Measurements from ENCODE around the gene MYLK4. TPM values are rescaled to one million over a fixed set of nuclear protein-coding genes. Genes with fewer than 3 reads are reported as not detected.
A peak's percentile ranks its signal among the peaks of the same experiment; 100 is the strongest.

Gene MYLK4
- total RNA-seq, 2 experiments from 2014 or later: 0.10 to 0.21 TPM

DNA sequence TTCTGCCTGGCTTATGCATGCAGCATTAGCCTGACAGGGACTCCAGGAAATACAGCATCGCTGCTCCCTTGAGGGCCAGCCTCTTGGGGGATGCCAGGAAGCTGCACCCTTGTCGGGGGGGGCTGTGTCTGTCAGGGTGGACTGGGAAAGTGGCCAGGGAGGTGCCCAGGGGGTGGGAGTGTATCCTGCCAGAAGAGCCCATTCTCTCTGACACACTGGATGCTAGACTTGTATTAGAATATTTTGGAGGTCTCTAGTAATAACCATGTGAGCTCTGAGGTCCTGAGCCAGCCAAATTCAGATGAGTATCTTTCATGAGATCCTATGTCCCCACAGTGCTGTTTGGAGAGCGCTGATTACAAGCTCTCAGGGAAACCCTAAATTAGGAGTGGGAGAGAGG is 89.1 kb downstream of the MYLK4 start:
- DNase-seq: no peak
- peaks cover 10% of the 10 kb centered on the region for H3K4me1 Mint-ChIP-seq
- no peaks in the 10 kb centered on the region for H3K27me3 Mint-ChIP-seq
- no peak overlapping the region for H3K4me3 Mint-ChIP-seq
- no peaks in the 10 kb centered on the region for H3K36me3 Mint-ChIP-seq
- H3K27ac Mint-ChIP-seq: no peak overlapping the region
- peaks cover 6% of the 10 kb centered on the region for H3K9me3 Mint-ChIP-seq

DNA sequence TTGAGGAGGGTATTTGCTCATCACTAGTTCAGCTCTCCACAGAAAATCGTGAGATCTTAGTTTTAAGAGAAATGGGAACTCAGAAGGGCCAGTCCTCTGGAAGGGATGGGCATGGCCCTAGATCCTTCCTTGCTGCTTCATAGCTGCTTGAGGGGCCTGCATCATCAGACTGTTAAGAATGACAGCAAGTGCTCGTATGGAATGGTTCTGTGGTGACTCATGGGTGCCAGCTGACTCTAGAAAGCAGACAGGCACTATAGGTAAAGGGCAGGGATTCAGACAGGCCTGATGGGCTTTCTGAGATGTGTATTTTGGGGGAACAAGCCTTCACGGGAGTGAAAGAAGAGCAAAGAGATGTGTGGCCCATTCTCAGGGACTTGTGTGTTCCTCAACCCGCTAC is 90.8 kb downstream of the MYLK4 start:
- peaks cover 6% of the 10 kb centered on the region for H3K9me3 Mint-ChIP-seq
- no peaks in the 10 kb centered on the region for H3K36me3 Mint-ChIP-seq
- H3K4me1 Mint-ChIP-seq: peaks cover 10% of the 10 kb centered on the region
- H3K27ac Mint-ChIP-seq: no peak overlapping the region
- no peak for DNase-seq
- H3K4me3 Mint-ChIP-seq: no peak overlapping the region
- H3K27me3 Mint-ChIP-seq: no peaks in the 10 kb centered on the region

DNA sequence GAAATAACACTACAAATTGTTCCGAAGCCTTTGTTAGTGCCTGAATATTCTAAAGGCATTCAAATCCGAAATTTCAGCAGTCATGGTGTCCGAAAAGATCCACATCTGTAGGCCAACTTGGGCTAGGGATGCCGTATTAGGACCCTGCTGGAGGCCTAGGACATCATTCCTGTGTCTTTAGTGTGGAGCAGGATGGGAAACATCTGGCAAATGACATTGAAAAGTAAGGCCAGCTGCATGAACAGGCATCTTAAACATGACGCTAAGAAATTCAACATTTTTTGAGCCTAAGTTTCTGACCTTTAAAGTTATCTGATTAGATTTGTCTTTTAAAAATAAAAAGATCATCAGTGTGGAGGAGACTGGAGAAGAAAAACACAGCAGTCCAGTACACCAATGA is 91.3 kb downstream of the MYLK4 start:
- H3K36me3 Mint-ChIP-seq: no peaks in the 10 kb centered on the region
- H3K4me3 Mint-ChIP-seq: no peak overlapping the region
- H3K27me3 Mint-ChIP-seq: no peaks in the 10 kb centered on the region
- H3K27ac Mint-ChIP-seq: peak overlapping the region; percentile 17
- H3K4me1 Mint-ChIP-seq: peaks cover 10% of the 10 kb centered on the region
- no peak for DNase-seq
- peaks cover 6% of the 10 kb centered on the region for H3K9me3 Mint-ChIP-seq

DNA sequence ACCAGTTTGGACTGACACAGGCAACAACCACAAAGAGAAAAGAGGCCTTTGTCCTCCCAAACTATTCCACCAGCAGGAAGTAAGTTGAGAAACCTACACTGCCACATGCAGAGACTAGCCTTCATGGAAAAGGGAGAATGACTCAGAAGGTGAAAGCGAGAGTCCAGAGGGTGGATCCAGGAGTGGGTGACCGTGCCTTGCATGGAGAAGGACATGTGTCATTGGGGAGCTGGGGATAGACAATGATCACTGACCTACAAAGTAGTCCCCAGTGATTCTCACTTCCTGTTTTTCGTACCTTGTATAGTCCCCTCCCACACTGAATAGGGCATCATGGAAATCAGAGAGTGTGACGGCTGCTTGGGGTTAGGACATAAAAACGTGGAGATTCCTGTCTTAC is 91.9 kb downstream of the MYLK4 start:
- Mint-ChIP-seq H3K9me3 (peaks cover 6% of the 10 kb centered on the region), H3K27ac (no peak overlapping the region)
- DNase-seq: no peak

DNA sequence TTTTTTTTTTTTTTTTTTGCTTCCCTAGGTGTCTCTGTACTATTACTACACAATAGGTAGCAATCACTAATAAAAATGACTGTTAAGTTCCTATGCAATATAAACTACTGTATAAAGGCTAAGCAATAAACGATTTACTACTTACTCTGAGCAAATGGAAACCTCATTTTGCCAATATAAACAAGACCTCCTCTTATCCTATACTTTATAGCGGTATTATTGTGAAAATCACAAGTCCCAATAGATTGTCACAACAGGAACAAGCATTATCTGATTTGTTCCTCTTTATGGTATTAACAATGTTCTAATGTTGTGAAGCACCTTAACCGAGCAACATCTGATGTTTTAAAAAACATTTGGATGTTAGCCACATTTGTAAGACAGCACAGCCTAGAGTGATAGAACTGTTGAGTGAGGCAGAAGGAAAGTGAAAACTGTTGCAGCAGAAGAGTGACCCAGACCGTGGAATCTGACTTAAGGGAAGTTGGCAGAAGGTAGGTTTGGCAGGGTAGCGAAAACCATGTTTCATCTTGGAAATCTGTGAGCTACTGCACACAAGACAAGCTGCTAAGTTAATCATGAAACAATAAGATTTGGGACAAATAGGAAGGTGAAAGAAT is 94.2 kb downstream of the MYLK4 start:
- no peak overlapping the region for H3K4me3 Mint-ChIP-seq
- H3K9me3 Mint-ChIP-seq: peaks cover 2% of the 10 kb centered on the region
- no peak for DNase-seq
- peaks cover 2% of the 10 kb centered on the region for H3K36me3 Mint-ChIP-seq
- peaks cover 5% of the 10 kb centered on the region for H3K4me1 Mint-ChIP-seq
- no peak overlapping the region for H3K27ac Mint-ChIP-seq
- H3K27me3 Mint-ChIP-seq: peaks cover 6% of the 10 kb centered on the region

More for the DNA sequence above, 91.9 kb downstream of the MYLK4 start:
- peaks cover 10% of the 10 kb centered on the region for H3K4me1 Mint-ChIP-seq
- no peaks in the 10 kb centered on the region for H3K36me3 Mint-ChIP-seq
- no peak overlapping the region for H3K4me3 Mint-ChIP-seq
- H3K27me3 Mint-ChIP-seq: no peaks in the 10 kb centered on the region

DNA sequence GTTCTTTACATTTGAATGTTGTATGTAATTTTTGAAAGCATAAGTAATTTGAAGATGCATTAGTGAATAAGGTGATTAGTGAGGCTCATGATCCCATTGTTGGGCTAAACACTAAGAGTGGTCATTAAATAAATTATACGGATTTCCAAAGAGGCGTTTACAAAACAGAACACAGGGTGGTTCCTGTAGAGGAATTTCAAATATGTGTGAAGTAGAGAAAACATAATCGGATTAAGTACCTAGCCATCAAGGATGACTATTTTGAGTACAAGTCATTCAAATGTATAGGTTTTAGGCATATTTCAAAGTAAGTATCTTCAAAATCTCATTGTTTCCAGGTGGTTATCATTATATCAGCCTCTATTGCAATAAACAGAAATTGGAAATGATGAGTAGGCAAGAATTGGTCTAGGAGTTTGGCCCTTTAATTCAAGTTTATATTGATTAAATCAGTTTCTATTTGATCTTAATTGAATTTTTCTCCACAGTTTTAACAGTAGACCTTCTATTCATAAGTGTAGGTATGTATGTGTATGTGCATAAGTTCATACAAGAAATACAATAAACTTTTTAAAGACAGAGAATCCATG is 94.8 kb downstream of the MYLK4 start:
- Mint-ChIP-seq H3K4me3 (no peak overlapping the region), H3K4me1 (peaks cover 5% of the 10 kb centered on the region), H3K27me3 (peaks cover 6% of the 10 kb centered on the region), H3K27ac (no peak overlapping the region), H3K36me3 (peaks cover 2% of the 10 kb centered on the region), H3K9me3 (peaks cover 2% of the 10 kb centered on the region)
- no peak for DNase-seq

DNA sequence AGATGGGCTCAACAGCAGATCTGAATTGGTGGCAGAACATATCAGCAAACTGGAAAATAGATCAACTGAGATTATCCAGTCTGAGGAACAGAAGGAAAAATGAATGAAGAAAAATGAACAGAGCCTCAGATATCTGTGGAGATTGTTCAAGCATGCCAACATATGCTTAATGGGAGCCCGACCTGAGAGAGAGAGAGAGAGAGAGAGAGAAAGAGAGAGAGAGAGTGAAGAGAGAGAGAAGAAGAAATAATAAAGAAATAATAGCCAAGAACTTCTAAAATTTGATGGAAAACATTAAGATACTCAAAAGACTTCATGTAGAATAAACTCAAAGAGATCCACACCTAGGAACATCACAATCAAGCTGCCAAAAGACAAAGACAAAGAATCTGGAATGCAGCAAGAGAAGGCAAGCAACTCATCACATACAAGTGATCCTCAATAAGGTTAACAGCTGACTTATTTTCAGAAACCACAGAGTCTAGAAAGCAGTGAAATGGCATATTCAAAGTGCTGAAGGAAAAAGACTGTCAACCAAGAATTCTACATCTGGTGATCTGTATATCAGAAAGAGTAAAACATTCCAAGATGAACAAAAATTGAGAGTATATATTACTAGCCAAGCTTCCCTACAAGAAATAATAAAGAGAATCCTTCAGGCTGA is 97.2 kb downstream of the MYLK4 start:
- DNase-seq: no peak
- peaks cover 2% of the 10 kb centered on the region for H3K36me3 Mint-ChIP-seq
- no peak overlapping the region for H3K27ac Mint-ChIP-seq
- peaks cover under 1% of the 10 kb centered on the region for H3K4me1 Mint-ChIP-seq
- peaks cover 2% of the 10 kb centered on the region for H3K9me3 Mint-ChIP-seq
- H3K4me3 Mint-ChIP-seq: no peak overlapping the region
- peaks cover 6% of the 10 kb centered on the region for H3K27me3 Mint-ChIP-seq

DNA sequence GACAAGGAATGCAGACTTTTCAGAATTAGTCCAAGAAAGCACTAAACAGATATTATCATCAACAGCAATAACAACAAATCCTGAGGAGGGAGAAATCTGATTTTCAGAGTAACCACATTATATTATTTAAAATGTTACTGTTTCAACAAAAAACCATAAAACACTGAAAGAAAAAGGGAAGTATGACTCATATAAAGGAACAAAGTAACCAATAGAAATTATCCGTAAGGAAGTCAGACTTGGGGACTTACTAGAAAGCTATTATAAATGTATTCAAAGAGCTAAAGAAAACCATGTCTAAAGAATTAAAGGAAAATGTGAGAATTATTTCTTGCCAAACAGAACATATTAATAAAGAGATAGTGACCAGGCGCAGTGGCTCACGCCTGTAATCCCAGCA is 98.1 kb downstream of the MYLK4 start:
- DNase-seq: no peak
- Mint-ChIP-seq H3K27ac (no peak overlapping the region), H3K9me3 (peaks cover 2% of the 10 kb centered on the region), H3K4me3 (no peak overlapping the region), H3K27me3 (peaks cover 8% of the 10 kb centered on the region), H3K36me3 (peaks cover 2% of the 10 kb centered on the region), H3K4me1 (no peaks in the 10 kb centered on the region)

DNA sequence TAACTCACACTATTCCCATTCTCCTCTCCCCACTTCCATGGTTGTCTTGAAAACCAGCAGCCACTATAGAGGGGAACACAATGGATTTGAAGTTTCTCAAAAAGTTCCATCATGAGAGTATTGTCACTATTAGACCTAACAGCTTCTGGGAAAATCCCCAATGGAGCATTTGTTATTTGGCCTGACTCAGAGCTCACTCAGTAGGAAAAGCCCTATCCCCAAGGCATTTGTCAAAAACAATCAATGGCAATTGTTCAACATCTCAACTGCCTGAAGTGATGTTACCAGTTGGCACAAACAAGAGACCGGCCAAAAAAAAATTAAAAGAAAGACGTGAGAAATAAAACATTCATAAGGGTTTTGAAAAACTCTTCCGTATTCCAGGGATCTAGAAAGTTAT is 98.8 kb downstream of the MYLK4 start:
- Mint-ChIP-seq H3K27me3 (peaks cover 14% of the 10 kb centered on the region), H3K27ac (no peak overlapping the region), H3K4me1 (no peaks in the 10 kb centered on the region), H3K4me3 (no peak overlapping the region), H3K36me3 (peaks cover 2% of the 10 kb centered on the region), H3K9me3 (peaks cover 2% of the 10 kb centered on the region)
- DNase-seq: no peak

DNA sequence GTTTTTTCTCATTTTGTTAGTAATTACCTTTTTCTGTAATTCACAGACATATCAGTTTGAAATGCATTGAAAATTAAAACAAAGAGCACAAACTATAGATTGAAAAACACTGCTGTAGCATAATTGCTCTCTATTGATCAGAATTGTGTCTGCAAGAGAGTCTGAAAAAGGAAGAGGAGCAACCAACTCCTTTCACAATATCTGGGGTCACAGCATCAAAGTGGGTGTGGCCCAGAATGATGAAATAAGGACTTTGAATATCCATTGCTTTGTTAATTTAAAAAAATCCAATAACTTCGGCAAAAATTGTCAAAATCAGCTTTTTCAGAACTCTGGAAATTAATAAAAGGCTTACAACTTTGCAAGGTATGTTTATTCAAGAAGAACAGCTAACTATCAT is 99.2 kb downstream of the MYLK4 start:
- Mint-ChIP-seq H3K4me1 (no peaks in the 10 kb centered on the region), H3K36me3 (peaks cover 2% of the 10 kb centered on the region), H3K9me3 (peaks cover 2% of the 10 kb centered on the region), H3K27me3 (peaks cover 19% of the 10 kb centered on the region), H3K27ac (no peak overlapping the region), H3K4me3 (no peak overlapping the region)
- no peak for DNase-seq

DNA sequence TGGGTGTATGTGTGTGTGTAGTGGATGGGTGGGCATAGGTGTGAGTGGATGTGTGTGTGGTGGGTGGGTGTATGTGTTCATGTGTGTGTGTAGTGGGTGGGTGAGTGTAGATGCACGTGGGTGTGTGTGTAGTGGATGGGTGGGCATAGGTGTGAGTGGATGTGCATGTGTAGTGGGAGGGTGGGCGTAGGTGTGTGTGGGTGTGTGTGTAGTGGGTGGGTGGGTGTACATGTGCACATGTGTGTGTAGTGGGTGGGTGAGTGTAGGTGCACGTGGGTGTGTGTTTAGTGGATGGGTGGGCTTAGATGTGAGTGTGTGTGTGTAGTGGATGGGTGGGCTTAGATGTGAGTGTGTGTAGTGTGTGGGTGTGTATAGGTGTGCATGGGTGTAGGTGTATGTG is 104.4 kb downstream of the MYLK4 start:
- H3K27ac Mint-ChIP-seq: no peak overlapping the region
- H3K36me3 Mint-ChIP-seq: no peaks in the 10 kb centered on the region
- no peaks in the 10 kb centered on the region for H3K4me1 Mint-ChIP-seq
- no peaks in the 10 kb centered on the region for H3K9me3 Mint-ChIP-seq
- H3K4me3 Mint-ChIP-seq: no peak overlapping the region
- H3K27me3 Mint-ChIP-seq: peaks cover 45% of the 10 kb centered on the region
- DNase-seq: no peak

DNA sequence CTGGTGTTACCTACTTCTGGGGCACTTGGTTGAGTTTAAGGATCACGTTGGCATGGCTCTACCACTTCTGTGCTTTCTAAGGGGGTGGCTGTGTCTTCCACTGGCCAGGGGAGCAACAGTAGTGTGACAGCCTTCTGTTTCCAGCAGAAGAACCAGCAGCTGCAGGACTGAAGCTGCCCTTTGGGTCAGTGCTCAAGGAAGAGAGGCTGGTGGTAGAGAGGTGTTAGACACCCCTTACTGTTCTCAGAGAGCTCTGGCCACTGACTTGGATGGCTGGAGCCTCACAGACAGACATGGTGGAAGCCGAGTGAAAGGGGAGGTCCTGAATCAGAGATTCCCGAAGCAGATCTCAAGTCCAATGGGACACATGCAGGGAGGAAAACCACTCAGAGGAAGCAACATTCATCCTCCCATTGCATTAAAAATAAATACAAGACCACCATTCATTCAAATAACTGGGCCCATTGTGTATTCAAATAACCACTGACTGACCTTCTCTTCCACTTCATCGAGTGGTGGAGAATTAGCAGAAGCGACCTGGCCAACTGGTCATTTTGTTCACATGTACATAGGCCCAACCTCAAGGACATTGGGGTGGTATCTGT is 106.7 kb downstream of the MYLK4 start:
- H3K4me3 Mint-ChIP-seq: no peak overlapping the region
- peaks cover 59% of the 10 kb centered on the region for H3K27me3 Mint-ChIP-seq
- no peak overlapping the region for H3K27ac Mint-ChIP-seq

DNA sequence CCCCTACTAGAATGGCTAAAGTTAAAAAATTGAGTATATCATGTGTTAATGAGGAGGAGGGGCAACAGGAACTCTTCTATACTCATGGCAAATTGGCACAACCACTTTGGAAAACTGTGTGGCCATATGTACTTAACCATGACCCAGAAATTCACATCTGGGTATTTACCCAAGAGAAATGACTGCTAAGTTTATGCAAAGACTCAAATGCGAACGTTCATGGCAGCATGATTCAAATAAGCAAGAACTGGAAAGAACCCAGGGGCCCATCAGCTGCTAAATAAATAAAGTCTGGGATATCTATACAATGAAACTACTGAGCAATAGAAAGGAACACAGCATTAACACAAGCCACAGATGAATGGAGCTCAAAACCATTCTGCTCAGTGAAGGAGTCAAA is 107.6 kb downstream of the MYLK4 start:
- peaks cover 2% of the 10 kb centered on the region for H3K4me1 Mint-ChIP-seq
- no peaks in the 10 kb centered on the region for H3K9me3 Mint-ChIP-seq
- no peak for DNase-seq
- H3K27ac Mint-ChIP-seq: no peak overlapping the region
- H3K27me3 Mint-ChIP-seq: peaks cover 59% of the 10 kb centered on the region
- no peaks in the 10 kb centered on the region for H3K36me3 Mint-ChIP-seq
- H3K4me3 Mint-ChIP-seq: no peak overlapping the region

More for the DNA sequence above, 106.7 kb downstream of the MYLK4 start:
- Mint-ChIP-seq H3K4me1 (peaks cover 2% of the 10 kb centered on the region), H3K36me3 (no peaks in the 10 kb centered on the region), H3K9me3 (no peaks in the 10 kb centered on the region)
- no peak for DNase-seq

DNA sequence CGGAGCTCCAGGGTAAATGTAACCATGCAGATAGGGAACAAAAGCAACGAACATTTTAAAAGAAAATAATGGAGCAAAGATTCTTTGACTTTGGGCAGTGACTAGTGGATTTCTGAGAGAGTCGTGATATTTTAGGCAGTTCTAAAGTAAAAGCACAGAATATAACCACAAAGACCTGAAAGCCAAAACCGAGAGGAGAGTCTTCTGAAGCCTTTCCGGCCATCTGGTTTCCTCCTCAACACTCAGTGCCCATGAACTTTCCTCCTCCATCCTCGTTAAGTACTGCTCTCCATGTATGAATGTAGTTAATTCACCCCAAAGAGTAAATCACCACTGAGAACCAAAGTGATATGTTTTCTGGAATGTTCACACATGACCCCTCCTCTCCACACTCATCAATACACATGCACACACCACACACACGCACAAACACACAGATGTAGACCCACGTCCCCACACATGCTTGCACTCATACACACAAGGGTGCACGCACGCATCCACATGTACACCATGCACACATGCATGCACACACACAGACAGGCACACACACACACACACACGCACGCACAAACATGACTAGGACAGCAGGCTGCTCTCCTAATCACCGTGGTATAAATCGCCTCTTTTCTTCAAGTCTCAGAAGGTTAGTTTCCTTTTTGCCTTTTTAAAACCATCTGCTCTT is 109.5 kb downstream of the MYLK4 start:
- Mint-ChIP-seq H3K27me3 (peaks cover 46% of the 10 kb centered on the region), H3K4me3 (no peak overlapping the region), H3K27ac (no peak overlapping the region), H3K36me3 (no peaks in the 10 kb centered on the region), H3K4me1 (peaks cover 2% of the 10 kb centered on the region), H3K9me3 (no peaks in the 10 kb centered on the region)
- no peak for DNase-seq

DNA sequence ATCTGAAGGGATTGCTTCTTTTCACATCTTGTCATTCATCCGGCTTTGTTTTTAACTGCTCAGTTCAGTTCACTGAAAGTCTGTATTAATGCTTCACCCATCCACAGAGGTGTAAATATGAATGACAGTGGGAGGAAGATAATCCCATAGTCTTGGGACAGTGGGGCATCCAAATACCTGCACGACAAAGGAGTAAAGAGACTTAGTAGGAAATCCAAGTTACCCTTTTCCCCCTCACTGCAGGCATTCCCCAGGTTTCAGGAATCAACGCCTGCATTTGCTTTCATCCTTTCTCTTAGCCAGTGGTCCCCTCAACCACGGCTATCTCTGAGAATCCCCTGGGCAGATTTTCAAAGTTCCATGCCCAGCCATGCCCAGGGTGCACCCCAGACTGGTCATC is 110.2 kb downstream of the MYLK4 start:
- no peak for DNase-seq
- Mint-ChIP-seq H3K27me3 (peaks cover 41% of the 10 kb centered on the region), H3K4me1 (peaks cover 2% of the 10 kb centered on the region), H3K27ac (no peak overlapping the region), H3K9me3 (no peaks in the 10 kb centered on the region), H3K4me3 (no peak overlapping the region), H3K36me3 (no peaks in the 10 kb centered on the region)
